Endothelial cell of umbilical vein (primary cell): ENCODE results near the gene FZD10. TPM values are rescaled to one million over a fixed set of nuclear protein-coding genes. Genes with fewer than 3 reads are reported as not detected.

ENCODE experiments used
- BruUV-seq: library from RNA; stranded (reverse); fragments of 400-500 nt; replicated peaks from 2 replicates; lab custom pipeline; 2021; lab: Mats Ljungman, UMichigan
- CTCF ChIA-PET: fragments of 300-600, 350-600 bp; sonication (Branson Sonifier 250); formaldehyde crosslinking; loops from one replicate; lab custom pipeline; 2021; ENCODE audit warnings: antibody characterized with exemption, inconsistent platforms; lab: Charles Lee
- POLR2A ChIA-PET: fragments of 300-600, 350-600 bp; sonication (Branson Sonifier 250); formaldehyde crosslinking; loops from one replicate; lab custom pipeline; 2021; ENCODE audit warnings: antibody characterized with exemption, inconsistent platforms; lab: Charles Lee
- DNase-seq: peaks from one replicate; pipeline ENCODE4 v3.0.0-alpha.2; 2011; ENCODE audit warnings: low read depth, low spot score
- FAIRE-seq: peaks from 2 replicates; lab custom pipeline; 2011; peaks lifted over from hg19 to GRCh38; lab: Jason Lieb, UNC
- H2AFZ ChIP-seq: 2 replicates; pipeline ENCODE4 v1.6.0; 2012; ENCODE audit warnings: low read depth, low read length, control low read depth, inconsistent platforms
- H3K27ac ChIP-seq: 2 replicates; pipeline ENCODE4 v1.5.1; 2011; ENCODE audit warnings: low read depth, mild to moderate bottlenecking, control low read depth, low read length, moderate library complexity; ENCODE audit not compliant: insufficient read depth
- H3K27me3 ChIP-seq, 2 experiments: 2 replicates each; pipeline versions ENCODE4 v1.6.0 to v1.6.1; 2011; ENCODE audit warnings: low read length in 2 of 2, mixed read lengths in 1 of 2; ENCODE audit not compliant: control insufficient read depth in 2 of 2, insufficient read depth in 2 of 2
- H3K36me3 ChIP-seq, 2 experiments: 2 replicates in 1 of 2; 3 replicates in 1 of 2; pipeline ENCODE4 v1.5.1; 2011; ENCODE audit warnings: low read length in 2 of 2, mild to moderate bottlenecking in 1 of 2, moderate library complexity in 1 of 2; ENCODE audit not compliant: control insufficient read depth in 2 of 2, insufficient read depth in 2 of 2; ENCODE audit errors: extremely low read depth in 1 of 2
- H3K4me1 ChIP-seq: 3 replicates; pipeline ENCODE4 v1.5.1; 2011; ENCODE audit warnings: mild to moderate bottlenecking, low read length; ENCODE audit not compliant: control insufficient read depth, insufficient read depth; ENCODE audit errors: extremely low read depth
- H3K4me2 ChIP-seq: 2 replicates; pipeline ENCODE4 v1.6.1; 2011; ENCODE audit warnings: low read length, control low read depth, mixed read lengths; ENCODE audit not compliant: insufficient read depth
- H3K4me3 ChIP-seq, 3 experiments: fragments of 200-600 bp in 1 of 3; sonication (generic), shearing (Covaris generic) in 1 of 3; replicated peaks in 1 of 3; 2 replicates each; pipeline ENCODE4 v1.5.1; 2011 to 2016; ENCODE audit warnings: control low read depth in 3 of 3, low read length in 3 of 3, mild to moderate bottlenecking in 2 of 3, inconsistent platforms in 1 of 3, low read depth in 1 of 3, moderate library complexity in 1 of 3; ENCODE audit not compliant: insufficient read depth in 1 of 3
- H3K79me2 ChIP-seq: 2 replicates; pipeline ENCODE4 v1.6.0; 2012; ENCODE audit warnings: low read length, inconsistent platforms; ENCODE audit not compliant: control insufficient read depth, insufficient read depth
- H3K9ac ChIP-seq: replicated peaks from 2 replicates; pipeline ENCODE3; 2011; ENCODE audit warnings: low read length, control low read depth; ENCODE audit not compliant: insufficient read depth; ENCODE audit errors: extremely low read depth
- H3K9me1 ChIP-seq: replicated peaks from 3 replicates; pipeline ENCODE4 v1.6.0; 2011; ENCODE audit warnings: mild to moderate bottlenecking, low read length; ENCODE audit not compliant: control insufficient read depth, insufficient read depth; ENCODE audit errors: extremely low read depth
- H3K9me3 ChIP-seq: replicated peaks from 2 replicates; pipeline ENCODE4 v1.5.1; 2012; ENCODE audit warnings: low read length, inconsistent platforms; ENCODE audit not compliant: control insufficient read depth, insufficient read depth
- H4K20me1 ChIP-seq: replicated peaks from 2 replicates; pipeline ENCODE3; 2011; ENCODE audit warnings: mild to moderate bottlenecking, low read length; ENCODE audit not compliant: control insufficient read depth, insufficient read depth; ENCODE audit errors: extremely low read depth
- CTCF ChIP-seq, 2 donors: IDR thresholded peaks; 1 replicate in 1 of 2; 2 replicates in 1 of 2; pipeline ENCODE4 v1.5.1; 2011; ENCODE audit warnings: low read length in 2 of 2, mild to moderate bottlenecking in 2 of 2, moderate library complexity in 2 of 2, control low read depth in 1 of 2, inconsistent platforms in 1 of 2, low read depth in 1 of 2; ENCODE audit not compliant: insufficient read depth in 1 of 2; ENCODE audit errors: extremely low read depth in 1 of 2
- EZH2 ChIP-seq: IDR thresholded peaks from 2 replicates; pipeline ENCODE4 v1.6.1; 2012; ENCODE audit warnings: borderline replicate concordance, low read depth, mild to moderate bottlenecking, moderate library complexity, low read length, inconsistent platforms; ENCODE audit not compliant: severe bottlenecking
- FOS ChIP-seq: IDR thresholded peaks from 2 replicates; pipeline ENCODE4 v1.6.1; 2011; ENCODE audit warnings: mild to moderate bottlenecking, low read length, moderate library complexity, borderline replicate concordance; ENCODE audit not compliant: insufficient read depth
- GATA2 ChIP-seq: IDR thresholded peaks from 2 replicates; pipeline ENCODE4 v1.7.0; 2011; ENCODE audit warnings: low read depth, mild to moderate bottlenecking, moderate library complexity, mixed read lengths, low read length; ENCODE audit not compliant: insufficient read length, insufficient read depth
- JUN ChIP-seq: IDR thresholded peaks from 2 replicates; pipeline ENCODE4 v1.6.1; 2011; ENCODE audit warnings: borderline replicate concordance, low read depth; ENCODE audit not compliant: insufficient read length, insufficient read depth
- MAX ChIP-seq: IDR thresholded peaks from 2 replicates; pipeline ENCODE4 v1.6.1; 2011; ENCODE audit not compliant: insufficient read depth, insufficient read length
- MYC ChIP-seq: IDR thresholded peaks from one replicate; pipeline ENCODE4 v1.6.1; 2011; ENCODE audit warnings: mild to moderate bottlenecking, low read depth, low read length
- POLR2A ChIP-seq: IDR thresholded peaks from 2 replicates; pipeline ENCODE4 v1.6.1; 2012; ENCODE audit warnings: low read depth, mild to moderate bottlenecking, control low read depth, low read length
- POLR2AphosphoS5 ChIP-seq: IDR thresholded peaks from 2 replicates; pipeline ENCODE4 v1.6.1; 2012; ENCODE audit warnings: low read depth, mild to moderate bottlenecking, control low read depth, low read length, moderate library complexity; ENCODE audit not compliant: insufficient read depth
- dilution Hi-C: fragments of 300-500 bp; cut with MboI; formaldehyde crosslinking; loops from one replicate; pipeline ENCODE4 v1.15.0; 2019; ENCODE audit warnings: low sequenced_read_pairs; ENCODE audit not compliant: extremely low pct_ligation_motif_present
- intact Hi-C: fragments of 100-400 bp; cut with micrococcal nuclease; formaldehyde crosslinking; loops from one replicate; pipeline ENCODE4 v1.10.0; 2022
- polyA plus RNA-seq, 4 experiments: library from polyadenylated mRNA; depleted of rRNA in 3 of 4; stranded (reverse) in 3 of 4; unstranded in 1 of 4; fragments of >200 nt; gene quantifications; 2 replicates each; pipeline versions ENCODE4 v1.2.1 to v1.2.3, GENCODE V29; 2011 to 2012; ENCODE audit warnings: missing spikeins in 1 of 4
- total RNA-seq: library from RNA; stranded (reverse); gene quantifications from 2 replicates; pipeline ENCODE4 v1.2.3, GENCODE V29; 2021

The FZD10 gene
- total and polyA plus RNA-seq, 2 donors (not counting 3 experiments of a cell fraction or from before 2014, with no cell fraction given): not detected

- TF ChIP-seq GATA2 (no peak), JUN (no peak), POLR2AphosphoS5 (no peak), CTCF (IDR thresholded peaks at IDR 0.05; ENCODE audit: extremely low read depth in 1 of 2, insufficient read depth in 1 of 2, low read depth in 1 of 2, low read length in 2 of 2) (no peak), MAX (no peak), FOS (no peak), MYC (no peak), EZH2 (no peak), POLR2A (no peak)
- H3K79me2 ChIP-seq: no peaks in the 10 kb centered on the region
- peaks cover 12% of the 10 kb centered on the region for H3K9me3 ChIP-seq
- no peak overlapping the region for H3K4me3 ChIP-seq
- no peak overlapping the region for H3K9ac ChIP-seq
- no peaks in the 10 kb centered on the region for H3K4me1 ChIP-seq
- no peaks in the 10 kb centered on the region for H3K9me1 ChIP-seq
- no peak overlapping the region for H3K27ac ChIP-seq
- ChIA-PET CTCF (no interaction called here), POLR2A (no interaction called here)
- H3K4me2 ChIP-seq: no peak overlapping the region
- no peaks in the 10 kb centered on the region for H3K36me3 ChIP-seq
- BruUV-seq: no TSS peak
- DNase-seq (no peak), FAIRE-seq (no peak)
- H3K27me3 ChIP-seq: no peaks in the 10 kb centered on the region
- dilution Hi-C loops: no loop called here
- H4K20me1 ChIP-seq: no peaks in the 10 kb centered on the region
- H2AFZ ChIP-seq: no peak overlapping the region
- intact Hi-C loops: no loop called here
Observed at GRCh38 chr12:130130346-130130745, 31.9 kb upstream of the FZD10 start.
